Naive B cell (primary cell): ENCODE measurements around the gene ACTN1. TPM values are rescaled to one million over a fixed set of nuclear protein-coding genes. Genes with fewer than 3 reads are reported as not detected.

Experiments
- ATAC-seq, 2 donors: fragments of 150-1000 bp; cut with Tn5 transposase; 2 replicates each; pipeline ENCODE4 v1.10.0; 2021; ENCODE audit warnings: low read depth in 2 of 2, mild to moderate bottlenecking in 2 of 2, moderate library complexity in 2 of 2
- DNase-seq: peaks from one replicate; pipeline ENCODE4 v3.0.0; 2022
- H3K27ac Mint-ChIP-seq, 6 donors: one replicate each; pipeline ENCODE4 v1.8.0; 2020 to 2022; ENCODE audit warnings: mild to moderate bottlenecking in 6 of 6, mixed read lengths in 6 of 6, moderate library complexity in 5 of 6, inconsistent platforms in 2 of 6
- H3K27me3 Mint-ChIP-seq, 3 donors: one replicate each; pipeline ENCODE4 v1.8.0; 2021 to 2022; ENCODE audit warnings: mixed read lengths in 3 of 3, mild to moderate bottlenecking in 1 of 3
- H3K36me3 Mint-ChIP-seq, 2 donors: one replicate each; pipeline ENCODE4 v1.8.0; 2020 to 2022; ENCODE audit warnings: mixed read lengths in 2 of 2, inconsistent platforms in 1 of 2, mild to moderate bottlenecking in 1 of 2
- H3K4me1 Mint-ChIP-seq, 3 donors: one replicate each; pipeline ENCODE4 v1.8.0; 2020 to 2022; ENCODE audit warnings: mixed read lengths in 3 of 3, inconsistent platforms in 1 of 3, mild to moderate bottlenecking in 1 of 3, moderate library complexity in 1 of 3
- H3K4me3 Mint-ChIP-seq, 8 donors: one replicate each; pipeline ENCODE4 v1.8.0; 2020 to 2022; ENCODE audit warnings: mild to moderate bottlenecking in 8 of 8, mixed read lengths in 8 of 8, moderate library complexity in 8 of 8, inconsistent platforms in 2 of 8
- H3K9me3 Mint-ChIP-seq, 7 donors: one replicate each; pipeline ENCODE4 v1.8.0; 2020 to 2022; ENCODE audit warnings: mixed read lengths in 7 of 7, mild to moderate bottlenecking in 5 of 7, inconsistent platforms in 2 of 7, moderate library complexity in 1 of 7
- polyA plus RNA-seq, 6 donors: library from polyadenylated mRNA; unstranded; fragments of 300-500 nt; fragmentation: Illumina TruSeq; gene quantifications; one replicate each; pipeline ENCODE4 v1.2.3, GENCODE V29; 2021; ENCODE audit warnings: low read depth in 6 of 6

Gene ACTN1
- polyA plus RNA-seq, 6 donors from 2014 or later = 0.61 to 4.5 (median 2.4) TPM; not detected in 1

DNA sequence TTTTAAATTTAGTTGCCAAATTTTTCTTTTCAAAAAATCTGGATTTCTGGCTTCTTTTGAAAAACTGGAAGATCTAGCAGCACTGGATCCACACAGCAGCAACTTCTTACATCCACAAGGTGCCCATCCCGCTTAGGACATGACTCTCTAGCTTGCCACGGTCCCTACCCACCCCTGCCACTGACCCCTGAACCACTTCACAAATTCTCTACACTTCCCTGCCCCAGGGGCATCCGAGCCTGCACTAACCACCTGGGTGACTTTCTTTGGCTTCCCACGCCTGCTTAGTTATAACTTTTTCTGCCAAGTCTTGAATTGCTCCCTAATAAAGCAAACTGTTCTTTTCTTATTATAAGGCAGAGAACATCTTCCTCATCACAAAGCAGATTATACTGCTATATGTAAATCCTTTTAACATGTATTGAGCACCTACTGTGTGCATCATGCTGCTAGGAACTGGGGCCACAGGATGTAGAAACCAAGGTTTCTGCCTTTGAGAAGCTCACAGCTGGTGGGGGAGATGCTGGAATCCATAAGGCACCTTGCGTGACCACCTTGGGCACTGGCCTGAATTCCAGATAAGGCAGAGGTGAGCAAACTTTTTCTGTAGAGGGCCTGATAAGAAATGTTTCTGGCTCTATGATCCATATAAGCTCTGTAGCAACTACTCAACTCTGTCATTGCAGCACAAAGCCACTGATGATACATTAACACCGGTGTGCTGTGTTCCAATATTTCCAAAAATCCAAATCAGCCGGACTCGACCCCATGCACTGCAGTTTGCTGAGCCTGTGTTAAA lies 59.8 kb downstream of the ACTN1 start:
- H3K27ac Mint-ChIP-seq = no peak overlapping the region
- DNase-seq (no peak), ATAC-seq (no peak)
- peaks cover 0 to 4% (median 0%) of the 10 kb centered on the region in 3 donors for H3K4me1 Mint-ChIP-seq
- no peaks in the 10 kb centered on the region for H3K36me3 Mint-ChIP-seq
- peaks cover 0 to 7% (median under 1%) of the 10 kb centered on the region in 7 donors for H3K9me3 Mint-ChIP-seq
- no peaks in the 10 kb centered on the region for H3K27me3 Mint-ChIP-seq
- no peak overlapping the region for H3K4me3 Mint-ChIP-seq

DNA sequence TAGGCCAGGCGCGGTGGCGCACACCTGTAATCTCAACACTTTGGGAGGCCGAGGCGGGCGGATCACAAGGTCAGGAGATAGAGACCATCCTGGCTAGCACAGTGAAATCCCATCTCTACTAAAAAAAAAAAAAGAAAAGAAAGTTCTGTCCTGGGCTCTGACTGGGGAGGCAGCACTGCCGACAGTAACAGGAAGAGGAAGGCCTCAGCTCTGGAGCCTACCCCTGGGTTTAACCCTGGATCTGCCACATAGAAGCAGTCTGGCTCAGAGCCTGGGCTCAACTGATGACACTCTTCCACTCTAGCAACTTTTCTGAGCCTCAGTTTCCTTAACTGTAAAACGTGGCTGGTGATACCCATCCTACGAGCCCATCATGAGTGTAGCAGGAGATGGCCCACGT lies 60.5 kb downstream of the ACTN1 start:
- Mint-ChIP-seq H3K4me3 (no peak overlapping the region), H3K4me1 (peaks cover 0 to 4% (median 0%) of the 10 kb centered on the region in 3 donors), H3K36me3 (no peaks in the 10 kb centered on the region), H3K27me3 (no peaks in the 10 kb centered on the region), H3K9me3 (peaks cover 0 to 5% (median 0%) of the 10 kb centered on the region in 7 donors), H3K27ac (no peak overlapping the region)
- DNase-seq = no peak
- ATAC-seq = no peak

DNA sequence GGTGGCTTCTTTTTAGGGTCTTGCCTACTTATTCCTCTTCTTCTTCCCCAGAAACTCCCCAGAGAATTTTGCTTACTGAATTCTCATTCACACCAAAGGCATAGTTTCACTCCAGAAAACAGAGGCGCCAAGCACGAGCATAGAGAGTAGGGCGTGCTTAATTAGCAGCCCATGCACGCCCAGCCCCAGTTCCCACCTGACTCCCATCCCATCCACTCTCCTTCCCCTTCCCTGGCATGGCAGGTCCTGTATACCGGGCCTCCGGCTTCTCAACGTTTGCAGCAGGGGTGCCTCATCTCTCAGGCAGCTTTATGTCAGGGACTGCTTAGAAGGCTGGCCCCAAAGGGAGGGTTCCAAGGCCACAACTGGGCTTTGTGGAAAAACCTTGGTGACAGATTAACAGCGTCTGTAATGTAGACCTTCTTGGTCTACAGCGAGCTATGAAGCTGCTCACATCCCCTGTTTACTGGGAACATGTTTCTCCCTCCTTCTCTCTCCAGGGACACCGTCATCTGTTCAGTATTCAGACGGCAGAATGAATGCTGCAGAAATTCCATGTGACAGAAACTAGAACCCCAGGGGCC lies 62.7 kb downstream of the ACTN1 start:
- no peaks in the 10 kb centered on the region for H3K27me3 Mint-ChIP-seq
- no peak overlapping the region for H3K27ac Mint-ChIP-seq
- peaks cover 0 to 6% (median 3%) of the 10 kb centered on the region in 3 donors for H3K4me1 Mint-ChIP-seq
- peaks cover 0 to 5% (median 0%) of the 10 kb centered on the region in 7 donors for H3K9me3 Mint-ChIP-seq
- H3K36me3 Mint-ChIP-seq = no peaks in the 10 kb centered on the region
- no peak overlapping the region for H3K4me3 Mint-ChIP-seq
- no peak for DNase-seq
- ATAC-seq = no peak

DNA sequence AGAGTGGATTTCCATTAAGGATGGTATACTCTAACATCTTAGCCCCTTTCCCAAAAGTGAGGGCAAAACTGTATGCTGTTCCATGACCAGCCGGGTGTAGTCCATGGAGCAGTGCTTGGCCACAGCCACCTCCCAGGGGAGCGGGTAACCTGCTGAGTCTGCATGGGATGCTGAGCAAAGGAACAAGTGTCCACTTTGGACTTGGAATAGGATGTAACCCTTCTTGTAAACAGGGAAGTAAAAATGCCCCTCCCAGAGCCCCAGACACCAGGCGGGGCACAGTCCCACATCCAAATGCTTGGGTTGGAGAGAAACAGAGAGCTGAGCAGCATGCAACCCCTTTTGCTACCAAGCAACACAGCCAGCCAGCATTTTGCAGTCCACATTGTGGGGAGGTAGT lies 65.6 kb downstream of the ACTN1 start:
- ATAC-seq (no peak), DNase-seq (no peak)
- Mint-ChIP-seq H3K4me1 (peaks cover 0 to 13% (median 7%) of the 10 kb centered on the region in 3 donors), H3K4me3 (no peak overlapping the region), H3K27me3 (no peaks in the 10 kb centered on the region), H3K27ac (no peak overlapping the region), H3K9me3 (peaks cover 0 to 5% (median 0%) of the 10 kb centered on the region in 7 donors), H3K36me3 (no peaks in the 10 kb centered on the region)

DNA sequence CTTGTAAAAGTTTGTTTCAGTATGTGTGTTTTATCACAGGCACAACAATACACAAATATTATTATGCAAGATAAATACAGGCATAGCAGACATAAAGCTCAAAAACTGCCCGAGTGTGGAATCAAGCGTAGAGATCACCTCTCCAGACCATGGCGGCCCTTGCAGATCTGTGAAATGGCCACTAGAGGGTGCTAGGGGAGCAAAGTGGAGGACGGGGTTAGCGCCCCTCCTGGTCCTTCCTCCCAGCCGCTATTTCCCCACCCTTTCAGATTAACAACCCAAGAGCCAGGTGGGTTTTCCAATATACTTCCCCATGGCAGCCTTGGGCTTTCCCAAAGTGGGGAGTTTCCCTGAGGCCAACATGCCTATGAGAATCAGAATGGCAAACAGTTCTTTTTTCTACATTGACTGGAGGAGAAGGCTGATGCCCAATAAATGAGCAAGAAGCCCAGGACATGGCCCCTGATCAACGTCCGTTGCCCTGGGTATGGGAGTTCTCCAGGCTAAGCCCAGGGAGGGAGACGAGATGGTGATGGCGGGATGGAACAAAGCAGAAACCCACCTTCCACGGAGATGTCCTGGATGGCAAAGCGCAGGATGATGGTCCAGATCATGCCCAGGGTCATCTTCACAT lies 67.4 kb downstream of the ACTN1 start:
- H3K4me1 Mint-ChIP-seq = peaks cover 0 to 13% (median 7%) of the 10 kb centered on the region in 3 donors
- H3K27me3 Mint-ChIP-seq = no peaks in the 10 kb centered on the region
- no peaks in the 10 kb centered on the region for H3K36me3 Mint-ChIP-seq

DNA sequence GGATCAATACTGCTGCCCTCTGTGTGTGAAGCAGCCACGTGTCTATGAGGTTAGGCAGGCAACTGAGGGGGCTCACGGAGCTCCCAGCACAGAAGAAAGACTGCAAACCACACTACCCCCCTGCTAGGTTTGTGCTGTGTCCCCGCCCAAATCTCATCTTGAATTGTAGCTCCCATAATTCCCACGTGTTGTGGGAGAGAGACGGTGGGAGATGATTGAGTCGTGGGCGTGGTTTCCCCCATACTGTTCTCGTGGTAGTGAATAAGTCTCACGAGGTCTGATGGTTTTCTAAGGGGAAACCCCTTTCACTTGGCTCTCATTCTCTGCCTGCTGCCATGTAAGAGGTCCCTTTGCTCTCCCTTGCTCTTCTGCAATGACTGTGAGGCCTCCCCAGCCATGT lies 68.6 kb downstream of the ACTN1 start:
- no peaks in the 10 kb centered on the region for H3K36me3 Mint-ChIP-seq
- no peak overlapping the region for H3K4me3 Mint-ChIP-seq
- peaks cover 0 to 4% (median 0%) of the 10 kb centered on the region in 7 donors for H3K9me3 Mint-ChIP-seq
- ATAC-seq (no peak), DNase-seq (no peak)
- no peak overlapping the region for H3K27ac Mint-ChIP-seq
- H3K27me3 Mint-ChIP-seq = no peaks in the 10 kb centered on the region
- H3K4me1 Mint-ChIP-seq = peaks cover 0 to 13% (median 7%) of the 10 kb centered on the region in 3 donors

More for the DNA sequence above, 67.4 kb downstream of the ACTN1 start:
- H3K27ac Mint-ChIP-seq = no peak overlapping the region
- ATAC-seq (peak; percentile 86 to 89), DNase-seq (peak; percentile 46)
- H3K4me3 Mint-ChIP-seq = no peak overlapping the region
- H3K9me3 Mint-ChIP-seq = peaks cover 0 to 5% (median 0%) of the 10 kb centered on the region in 7 donors

DNA sequence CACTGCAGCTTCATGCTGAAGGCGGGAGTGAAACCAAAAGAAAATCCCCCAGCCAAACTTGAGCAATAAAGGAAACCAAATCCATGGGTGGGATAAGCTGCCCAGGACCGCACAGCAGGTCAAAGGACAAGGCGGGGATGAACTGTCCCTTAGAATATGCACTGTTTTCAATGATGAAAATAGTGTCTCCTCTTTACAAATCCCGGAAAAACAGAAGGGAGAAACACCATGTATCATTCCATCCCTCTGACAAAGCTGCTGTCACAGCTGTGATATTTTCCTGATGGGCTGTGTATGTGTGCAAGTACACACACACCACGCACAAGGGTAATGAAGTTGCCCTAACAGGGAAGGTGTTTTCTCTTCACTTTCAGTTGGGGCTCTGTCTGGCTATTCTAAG lies 70.3 kb downstream of the ACTN1 start:
- peaks cover 0 to 13% (median 3%) of the 10 kb centered on the region in 3 donors for H3K4me1 Mint-ChIP-seq
- H3K36me3 Mint-ChIP-seq = no peaks in the 10 kb centered on the region
- H3K27ac Mint-ChIP-seq = no peak overlapping the region
- no peaks in the 10 kb centered on the region for H3K9me3 Mint-ChIP-seq
- DNase-seq (no peak), ATAC-seq (no peak)
- no peak overlapping the region for H3K4me3 Mint-ChIP-seq
- H3K27me3 Mint-ChIP-seq = no peaks in the 10 kb centered on the region

DNA sequence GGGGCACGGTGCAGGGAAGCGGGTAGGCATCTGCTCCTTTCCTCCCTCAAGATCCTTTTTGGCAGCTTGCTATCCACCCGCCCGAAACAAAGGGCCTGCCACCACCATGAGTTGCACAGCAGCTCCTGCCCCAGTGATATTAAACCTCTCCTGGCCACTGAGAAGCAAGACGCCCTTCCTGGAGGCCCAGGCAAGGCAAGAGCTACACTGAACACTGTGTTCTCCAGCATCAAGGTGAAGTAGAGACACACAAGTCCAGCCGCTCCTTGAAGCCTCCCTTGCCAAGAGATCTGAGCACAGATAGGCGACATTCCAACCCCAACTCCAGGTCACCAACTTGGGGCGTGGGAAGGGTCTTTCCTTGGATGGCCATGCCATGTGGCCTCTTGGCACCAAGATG lies 70.9 kb downstream of the ACTN1 start:
- no peak for DNase-seq
- H3K4me1 Mint-ChIP-seq = peaks cover 0 to 13% (median 3%) of the 10 kb centered on the region in 3 donors
- no peaks in the 10 kb centered on the region for H3K9me3 Mint-ChIP-seq
- no peaks in the 10 kb centered on the region for H3K36me3 Mint-ChIP-seq
- no peak for ATAC-seq
- peak overlapping the region in 1 of 8 donors; percentile 42 for H3K4me3 Mint-ChIP-seq
- H3K27ac Mint-ChIP-seq = no peak overlapping the region
- H3K27me3 Mint-ChIP-seq = no peaks in the 10 kb centered on the region

DNA sequence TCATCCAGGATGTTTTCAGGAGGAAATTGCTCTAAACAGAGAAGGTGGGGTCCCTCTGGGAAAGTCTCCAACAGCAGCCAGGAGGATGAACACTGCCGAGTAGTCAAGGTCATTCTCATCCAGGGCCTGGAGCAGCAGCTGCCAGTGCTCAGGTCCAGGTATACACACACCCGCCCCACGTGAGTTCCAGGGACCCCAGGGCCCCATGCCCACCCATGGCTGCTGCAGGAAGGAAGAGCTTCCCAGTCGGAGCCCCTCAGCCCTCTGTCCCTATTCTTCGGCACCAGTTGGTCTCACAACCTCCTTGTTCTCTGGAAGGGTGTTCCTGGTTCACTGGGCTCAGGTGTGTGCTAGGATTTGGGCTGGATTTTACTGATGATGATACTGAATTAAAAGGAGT lies 72.7 kb downstream of the ACTN1 start:
- H3K36me3 Mint-ChIP-seq = no peaks in the 10 kb centered on the region
- no peaks in the 10 kb centered on the region for H3K27me3 Mint-ChIP-seq
- peaks cover 0 to 10% (median 1%) of the 10 kb centered on the region in 3 donors for H3K4me1 Mint-ChIP-seq
- ATAC-seq = no peak
- no peak overlapping the region for H3K4me3 Mint-ChIP-seq
- H3K27ac Mint-ChIP-seq = peak overlapping the region in 1 of 6 donors; percentile 70
- H3K9me3 Mint-ChIP-seq = no peaks in the 10 kb centered on the region
- DNase-seq = no peak

DNA sequence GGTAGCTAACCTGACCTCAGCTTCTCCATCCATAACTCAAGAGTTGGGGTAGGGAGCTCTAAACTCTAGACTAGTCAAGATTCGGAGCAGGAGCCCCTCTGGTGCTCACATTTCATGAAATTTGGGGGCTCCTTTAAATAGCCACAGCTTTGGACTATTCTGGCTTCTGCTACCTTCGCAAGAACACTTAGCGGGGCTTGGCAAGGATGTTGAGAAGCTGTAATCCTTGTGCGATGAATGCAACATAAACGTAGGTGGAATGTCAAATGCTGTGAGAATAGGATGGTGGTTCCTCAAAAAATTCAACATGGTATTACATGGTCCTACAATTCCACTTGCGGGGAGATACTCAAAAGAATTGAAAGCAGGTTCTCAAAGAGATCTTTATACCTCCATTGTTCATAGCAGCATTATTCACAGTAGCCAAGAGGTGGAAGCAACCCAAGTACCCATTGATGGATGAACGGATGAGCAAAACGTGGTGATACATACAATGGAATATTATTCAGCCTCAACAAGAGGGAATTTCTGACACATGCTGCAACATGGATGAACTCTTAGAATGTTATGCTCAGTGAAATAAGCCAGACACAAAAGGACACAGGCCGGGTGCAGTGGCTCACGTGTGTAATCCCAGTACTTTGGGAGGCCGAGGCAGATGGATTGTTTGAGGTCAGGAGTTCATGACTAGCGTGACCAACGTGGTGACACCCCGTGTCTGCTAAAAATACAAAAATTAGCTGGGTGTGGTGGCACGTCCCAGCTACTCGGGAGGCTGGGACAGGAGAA lies 73.8 kb downstream of the ACTN1 start:
- ATAC-seq (no peak), DNase-seq (no peak)
- H3K4me3 Mint-ChIP-seq = no peak overlapping the region
- H3K9me3 Mint-ChIP-seq = no peaks in the 10 kb centered on the region
- peaks cover under 1 to 9% (median 3%) of the 10 kb centered on the region in 3 donors for H3K27me3 Mint-ChIP-seq
- no peaks in the 10 kb centered on the region for H3K36me3 Mint-ChIP-seq
- H3K27ac Mint-ChIP-seq = peak overlapping the region in 1 of 6 donors; percentile 47
- H3K4me1 Mint-ChIP-seq = peaks cover 0 to 4% (median 0%) of the 10 kb centered on the region in 3 donors

DNA sequence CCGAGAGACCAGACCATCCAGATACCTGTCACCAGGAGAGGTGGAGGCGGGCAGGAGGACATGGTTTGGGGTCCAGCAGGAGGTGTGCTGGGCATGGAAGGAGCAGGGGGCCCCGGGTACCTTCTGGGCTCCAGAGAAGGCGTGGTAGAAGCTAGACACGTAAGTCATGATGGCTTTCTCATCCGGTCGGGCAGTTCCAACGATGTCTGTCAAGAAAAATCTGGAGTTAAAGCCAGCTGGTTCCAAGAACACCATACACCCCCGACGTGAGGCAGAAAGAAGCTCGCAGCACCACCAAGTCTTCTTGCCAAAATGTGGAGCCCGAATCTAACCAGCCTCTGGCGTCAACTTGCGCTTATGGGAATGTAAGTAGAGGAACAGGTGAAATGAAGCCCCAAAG lies 76.7 kb downstream of the ACTN1 start:
- ATAC-seq (no peak), DNase-seq (no peak)
- H3K27ac Mint-ChIP-seq = no peak overlapping the region
- H3K4me3 Mint-ChIP-seq = no peak overlapping the region
- no peaks in the 10 kb centered on the region for H3K9me3 Mint-ChIP-seq
- H3K36me3 Mint-ChIP-seq = no peaks in the 10 kb centered on the region
- H3K27me3 Mint-ChIP-seq = peaks cover 8 to 37% (median 21%) of the 10 kb centered on the region in 3 donors
- H3K4me1 Mint-ChIP-seq = peaks cover 0 to 10% (median 2%) of the 10 kb centered on the region in 3 donors

DNA sequence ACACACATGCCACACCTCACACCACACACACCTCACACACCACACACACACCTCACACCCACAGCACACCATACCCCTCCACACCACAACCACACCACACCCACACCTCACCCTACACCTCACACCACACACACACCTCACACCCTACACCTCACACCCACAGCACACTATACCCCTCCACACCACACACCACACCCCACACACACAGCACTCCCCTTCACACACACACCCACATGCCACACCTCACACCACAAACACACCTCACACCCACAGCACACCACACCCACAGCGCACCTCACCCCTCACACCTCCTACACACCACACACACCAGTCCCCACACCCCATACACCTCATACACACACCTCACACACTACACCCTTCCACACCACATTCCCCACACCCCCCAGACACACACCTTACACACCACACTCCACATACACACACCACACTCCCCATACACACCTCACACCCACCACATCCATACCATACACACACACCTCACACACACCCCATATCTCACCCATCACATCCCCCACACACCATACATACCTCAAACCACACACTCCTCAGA lies 80.0 kb downstream of the ACTN1 start:
- Mint-ChIP-seq H3K36me3 (no peaks in the 10 kb centered on the region), H3K4me3 (no peak overlapping the region), H3K27ac (peak overlapping the region in 1 of 6 donors; percentile 85), H3K9me3 (no peaks in the 10 kb centered on the region), H3K27me3 (peaks cover 8 to 37% (median 21%) of the 10 kb centered on the region in 3 donors), H3K4me1 (peaks cover 0 to 10% (median 2%) of the 10 kb centered on the region in 3 donors)
- no peak for ATAC-seq
- DNase-seq = no peak
